GM12878 (cell line): ENCODE results near the gene MRPL55. TPM values are rescaled to one million over a fixed set of nuclear protein-coding genes. Genes with fewer than 3 reads are reported as not detected.

Experiments used
- BCL3 ChIP-seq: IDR thresholded peaks from 2 replicates; pipeline ENCODE4 v1.6.1; 2011; ENCODE audit warnings: borderline replicate concordance, low read depth, mild to moderate bottlenecking, moderate library complexity, low read length; ENCODE audit not compliant: insufficient read depth, poor library complexity, severe bottlenecking
- CEBPZ ChIP-seq: fragments of 150-350 bp; IDR thresholded peaks from 2 replicates; pipeline ENCODE4 v1.6.1; 2016; ENCODE audit warnings: low read depth, low read length
- CTCF ChIP-seq, 3 experiments: IDR thresholded peaks in 2 of 3; conservative IDR thresholded peaks in 1 of 3; 2 replicates each; pipeline ENCODE4 v1.5.1; 2011; ENCODE audit warnings: low read depth in 3 of 3, low read length in 3 of 3, mild to moderate bottlenecking in 3 of 3, control low read depth in 2 of 3, moderate library complexity in 2 of 3, inconsistent platforms in 1 of 3, mixed read lengths in 1 of 3; ENCODE audit not compliant: control insufficient read depth in 2 of 3, insufficient read depth in 1 of 3; ENCODE audit errors: extremely low read depth in 1 of 3
- HDAC6 ChIP-seq: fragments of 200-600 bp; sonication (generic); IDR thresholded peaks from one replicate; pipeline ENCODE4 v1.8.0; 2017; ENCODE audit warnings: antibody characterized with exemption; ENCODE audit not compliant: unreplicated experiment
- KAT2A ChIP-seq: conservative IDR thresholded peaks from 2 replicates; pipeline ENCODE4 v1.6.1; 2011; ENCODE audit warnings: low read depth, low read length; ENCODE audit not compliant: control insufficient read depth
- MLLT1 ChIP-seq: fragments of 450-650 bp; IDR thresholded peaks from 2 replicates; pipeline ENCODE4 v1.6.1; 2016; ENCODE audit warnings: mild to moderate bottlenecking
- NFYB ChIP-seq: IDR thresholded peaks from 2 replicates; pipeline ENCODE4 v1.6.1; 2011; ENCODE audit warnings: low read depth, mild to moderate bottlenecking, low read length, improper control_type of control experiment, moderate library complexity; ENCODE audit not compliant: insufficient read depth
- PAX5 ChIP-seq: IDR thresholded peaks from 2 replicates; pipeline ENCODE4 v1.6.1; 2011; ENCODE audit warnings: low read depth, low read length, borderline replicate concordance
- PAX8 ChIP-seq: fragments of 450-650 bp; IDR thresholded peaks from 2 replicates; pipeline ENCODE4 v1.6.1; 2017; ENCODE audit warnings: mild to moderate bottlenecking, moderate library complexity
- RELA ChIP-seq: fragments of 450-650 bp; IDR thresholded peaks from 2 replicates; pipeline ENCODE4 v1.8.0; 2014; ENCODE audit warnings: borderline replicate concordance; ENCODE audit not compliant: partially characterized antibody
- SMC3 ChIP-seq: IDR thresholded peaks from 2 replicates; pipeline ENCODE4 v1.6.1; 2011; ENCODE audit warnings: low read length, improper control_type of control experiment, borderline replicate concordance
- TAF1 ChIP-seq: IDR thresholded peaks from 2 replicates; pipeline ENCODE4 v1.6.1; 2011; ENCODE audit warnings: mild to moderate bottlenecking, low read depth, low read length, borderline replicate concordance
- YY1 ChIP-seq: IDR thresholded peaks from 2 replicates; pipeline ENCODE4 v1.6.1; 2011; ENCODE audit warnings: low read depth, mild to moderate bottlenecking, low read length
- ZBTB33 ChIP-seq: fragments of 450-650 bp; IDR thresholded peaks from 2 replicates; pipeline ENCODE4 v1.6.1; 2017; ENCODE audit warnings: mild to moderate bottlenecking
- ZNF622 ChIP-seq: fragments of 450-650 bp; IDR thresholded peaks from 2 replicates; pipeline ENCODE4 v1.6.1; 2017; ENCODE audit warnings: mild to moderate bottlenecking, inconsistent platforms
- polyA plus RNA-seq, 11 experiments: library from polyadenylated mRNA; depleted of rRNA in 4 of 11; unstranded in 6 of 11; stranded (reverse) in 5 of 11; fragments of >200 nt; fragmentation: Nextera tagmentation in 4 of 11; fragmentation: Illumina TruSeq in 1 of 11; extraction: Ambion mirVana in 4 of 11; extraction: Trizol in 1 of 11; gene quantifications; 1 replicate in 1 of 11; 2 replicates in 10 of 11; pipeline versions ENCODE4 v1.2.1 to v1.2.3, GENCODE V29; 2011 to 2016; ENCODE audit warnings: inconsistent platforms in 2 of 11, missing spikeins in 2 of 11, low read depth in 1 of 11
- total RNA-seq, 4 experiments: library from RNA; depleted of rRNA in 3 of 4; stranded (reverse); fragments of >200 nt in 3 of 4; fragmentation: Illumina TruSeq in 1 of 4; extraction: Trizol in 1 of 4; gene quantifications; 2 replicates each; pipeline versions ENCODE4 v1.2.1 to v1.2.3, GENCODE V29; 2013 to 2021

MRPL55 gene
- total and polyA plus RNA-seq, 10 of the 15 experiments (the other 5 are each of a cell fraction or from before 2014, with no cell fraction given) = 15.1 to 143 (median 55.8) TPM

GRCh38 chr1:228139931-228140723 lies 31.0 kb upstream of the MRPL55 start, which contains the start of gene GUK1 (continued):
- peak in 1 of 3 experiments; percentile 23; a peak in 1 of 6 replicates for TF ChIP-seq CTCF (IDR thresholded peaks at IDR 0.05 in 2 of 3, conservative IDR thresholded peaks at IDR 0.05 in 1 of 3; ENCODE audit: control insufficient read depth in 2 of 3, extremely low read depth in 1 of 3, insufficient read depth in 1 of 3, low read depth in 3 of 3, low read length in 3 of 3)
- no peak for TF ChIP-seq SMC3
- TF ChIP-seq ZNF622 = no peak
- no peak for TF ChIP-seq PAX8
- TF ChIP-seq BCL3 = no peak
- TF ChIP-seq CEBPZ = no peak
- no peak for TF ChIP-seq HDAC6
- TF ChIP-seq MLLT1 = no peak
- 0 out of 2 replicates have a peak, but pooled peaks have one; percentile 6 for TF ChIP-seq PAX5
- TF ChIP-seq ZBTB33 = no peak
- TF ChIP-seq KAT2A = no peak
- TF ChIP-seq TAF1 = peak; percentile 53
- no peak for TF ChIP-seq RELA
- TF ChIP-seq YY1 = 0 out of 2 replicates have a peak, but pooled peaks have one; percentile 9
- peak; percentile 60; the same call in 1 of the 2 replicates for TF ChIP-seq NFYB
